ENCODE results near the gene P2RY14. TPM values are rescaled to one million over a fixed set of nuclear protein-coding genes. Genes with fewer than 3 reads are reported as not detected.

P2RY14 gene
- total and polyA plus RNA-seq, 2 experiments from 2014 or later, result 0.12 to 1.4 TPM

- no peaks in the 10 kb centered on the region for H3K36me3 ChIP-seq
- no peak for TF ChIP-seq CTCF (IDR thresholded peaks at IDR 0.05; ENCODE audit: low read depth, low read length)
- no peak overlapping the region for H3K27ac ChIP-seq
- no peaks in the 10 kb centered on the region for H3K9me3 ChIP-seq (ENCODE audit: low read depth)
- no peaks in the 10 kb centered on the region for H3K4me1 ChIP-seq (ENCODE audit: low read depth)
- H3K27me3 ChIP-seq, result no peaks in the 10 kb centered on the region
- DNase-seq (ENCODE audit: low read depth in 1 of 2, low spot score in 1 of 2), result no peak
- H3K4me3 ChIP-seq, result no peak overlapping the region
Observed at GRCh38 chr3:151275091-151275490, 3.3 kb downstream of the P2RY14 start.

GRCh38 chr3:151269631-151270030 lies 8.7 kb downstream of the P2RY14 start:
- no peaks in the 10 kb centered on the region for H3K27me3 ChIP-seq
- H3K36me3 ChIP-seq, result no peaks in the 10 kb centered on the region
- H3K9me3 ChIP-seq (ENCODE audit: low read depth), result no peaks in the 10 kb centered on the region
- DNase-seq (ENCODE audit: low read depth in 1 of 2, low spot score in 1 of 2), result no peak
- H3K4me1 ChIP-seq (ENCODE audit: low read depth), result no peaks in the 10 kb centered on the region
- H3K4me3 ChIP-seq, result no peak overlapping the region
- no peak overlapping the region for H3K27ac ChIP-seq
- no peak for TF ChIP-seq CTCF (IDR thresholded peaks at IDR 0.05; ENCODE audit: low read depth, low read length)

GRCh38 chr3:151268267-151269235 lies 9.8 kb downstream of the P2RY14 start:
- no peak overlapping the region for H3K4me3 ChIP-seq
- no peak for DNase-seq (ENCODE audit: low read depth in 1 of 2, low spot score in 1 of 2)
- H3K4me1 ChIP-seq (ENCODE audit: low read depth), result no peaks in the 10 kb centered on the region
- H3K27me3 ChIP-seq, result no peaks in the 10 kb centered on the region
- TF ChIP-seq CTCF (IDR thresholded peaks at IDR 0.05; ENCODE audit: low read depth, low read length), result no peak
- no peak overlapping the region for H3K27ac ChIP-seq
- no peaks in the 10 kb centered on the region for H3K36me3 ChIP-seq
- H3K9me3 ChIP-seq (ENCODE audit: low read depth), result no peaks in the 10 kb centered on the region

- no peak for TF ChIP-seq CTCF (IDR thresholded peaks at IDR 0.05; ENCODE audit: low read depth, low read length)
- no peaks in the 10 kb centered on the region for H3K27me3 ChIP-seq
Observed at GRCh38 chr3:151267066-151267465, 11.3 kb downstream of the P2RY14 start.

GRCh38 chr3:151265866-151266265 lies 12.5 kb downstream of the P2RY14 start:
- H3K9me3 ChIP-seq (ENCODE audit: low read depth), result no peaks in the 10 kb centered on the region
- no peak overlapping the region for H3K4me3 ChIP-seq
- DNase-seq (ENCODE audit: low read depth in 1 of 2, low spot score in 1 of 2), result no peak
- H3K27ac ChIP-seq, result no peak overlapping the region
- H3K4me1 ChIP-seq (ENCODE audit: low read depth), result no peaks in the 10 kb centered on the region
- TF ChIP-seq CTCF (IDR thresholded peaks at IDR 0.05; ENCODE audit: low read depth, low read length), result no peak
- H3K27me3 ChIP-seq, result no peaks in the 10 kb centered on the region
- H3K36me3 ChIP-seq, result no peaks in the 10 kb centered on the region

More at GRCh38 chr3:151267066-151267465, 11.3 kb downstream of the P2RY14 start:
- H3K27ac ChIP-seq, result no peak overlapping the region
- no peak overlapping the region for H3K4me3 ChIP-seq
- DNase-seq (ENCODE audit: low read depth in 1 of 2, low spot score in 1 of 2), result no peak
- no peaks in the 10 kb centered on the region for H3K4me1 ChIP-seq (ENCODE audit: low read depth)
- no peaks in the 10 kb centered on the region for H3K36me3 ChIP-seq
- H3K9me3 ChIP-seq (ENCODE audit: low read depth), result no peaks in the 10 kb centered on the region
